ENCODE data around the gene BCLAF1. TPM values are rescaled to one million over a fixed set of nuclear protein-coding genes. Genes with fewer than 3 reads are reported as not detected.

The BCLAF1 gene
- total RNA-seq, 4 donors from 2014 or later, result 73.2 to 119 (median 93.9) TPM

- TF ChIP-seq POLR2A (IDR thresholded peaks at IDR 0.05), result no peak
- no peak for TF ChIP-seq CTCF (IDR thresholded peaks at IDR 0.05)
- DNase-seq, result no peak
- no peak overlapping the region for H3K27ac ChIP-seq
- H3K9me3 ChIP-seq, result no peaks in the 10 kb centered on the region
- intact Hi-C loops (cut with DNase I), result no loop called here
- no peak overlapping the region for H3K4me3 ChIP-seq
- peaks cover 0 to 5% (median 0%) of the 10 kb centered on the region in 3 donors for H3K4me1 ChIP-seq
- no peaks in the 10 kb centered on the region for H3K27me3 ChIP-seq
- no peaks in the 10 kb centered on the region for H3K36me3 ChIP-seq
- WGBS, 2 donors, result 66 to 80% methylated on average over 5 to 6 of the region's 6 CpGs
These were observed 28.3 kb upstream of the BCLAF1 start for GRCh38 chr6:136317971-136318370.

GRCh38 chr6:136317021-136317694, 27.5 kb upstream of the BCLAF1 start:
- Histone ChIP-seq H3K4me3 (no peak overlapping the region), H3K36me3 (no peaks in the 10 kb centered on the region), H3K27ac (no peak overlapping the region), H3K9me3 (no peaks in the 10 kb centered on the region), H3K4me1 (peaks cover 0 to 5% (median 0%) of the 10 kb centered on the region in 3 donors), H3K27me3 (no peaks in the 10 kb centered on the region)
- 35 to 40% methylated on average over 5 of the region's 5 CpGs for WGBS, 2 donors
- no peak for DNase-seq
- TF ChIP-seq CTCF (IDR thresholded peaks at IDR 0.05) (peak; percentile 48 to 87 (median 80)), POLR2A (IDR thresholded peaks at IDR 0.05) (no peak)
- intact Hi-C loops (cut with DNase I), result no loop called here

- no peak overlapping the region for H3K4me3 ChIP-seq
- intact Hi-C loops (cut with DNase I), result no loop called here
- 73 to 75% methylated on average over 4 of the region's 4 CpGs for WGBS, 2 donors
- no peak for DNase-seq
- H3K27me3 ChIP-seq, result no peaks in the 10 kb centered on the region
- H3K9me3 ChIP-seq, result no peaks in the 10 kb centered on the region
- no peak for TF ChIP-seq POLR2A (IDR thresholded peaks at IDR 0.05)
- TF ChIP-seq CTCF (IDR thresholded peaks at IDR 0.05), result no peak
- no peak overlapping the region for H3K27ac ChIP-seq
- H3K36me3 ChIP-seq, result no peaks in the 10 kb centered on the region
- H3K4me1 ChIP-seq, result peaks cover 0 to 5% (median 0%) of the 10 kb centered on the region in 3 donors
These were observed 25.9 kb upstream of the BCLAF1 start for GRCh38 chr6:136315594-136315993.

GRCh38 chr6:136312975-136313374, 23.3 kb upstream of the BCLAF1 start:
- no peaks in the 10 kb centered on the region for H3K9me3 ChIP-seq
- H3K36me3 ChIP-seq, result no peaks in the 10 kb centered on the region
- 70 to 85% methylated on average over 3 of the region's 3 CpGs for WGBS, 2 donors
- peaks cover 0 to 5% (median 0%) of the 10 kb centered on the region in 3 donors for H3K4me1 ChIP-seq
- no peak overlapping the region for H3K4me3 ChIP-seq
- DNase-seq, result no peak
- no peak overlapping the region for H3K27ac ChIP-seq
- H3K27me3 ChIP-seq, result no peaks in the 10 kb centered on the region
- intact Hi-C loops (cut with DNase I), result no loop called here
- TF ChIP-seq POLR2A (IDR thresholded peaks at IDR 0.05) (no peak), CTCF (IDR thresholded peaks at IDR 0.05) (no peak)

GRCh38 chr6:136309729-136310311, 20.2 kb upstream of the BCLAF1 start:
- no peaks in the 10 kb centered on the region for H3K9me3 ChIP-seq
- no peak for DNase-seq
- WGBS, 2 donors, result 83 to 92% methylated on average over 1 of the region's 1 CpG
- no peaks in the 10 kb centered on the region for H3K4me1 ChIP-seq
- H3K27me3 ChIP-seq, result no peaks in the 10 kb centered on the region
- intact Hi-C loops (cut with DNase I), result no loop called here
- H3K4me3 ChIP-seq, result no peak overlapping the region
- TF ChIP-seq CTCF (IDR thresholded peaks at IDR 0.05) (no peak), POLR2A (IDR thresholded peaks at IDR 0.05) (no peak)
- no peak overlapping the region for H3K27ac ChIP-seq
- H3K36me3 ChIP-seq, result no peaks in the 10 kb centered on the region
